SU-DHL-6 (cell line): ENCODE data around the gene SPATA9.

Experiments used
- H2AFZ ChIP-seq: fragments of 200-600 bp; sonication (generic); 2 replicates; pipeline ENCODE4 v1.6.1; 2014; ENCODE audit warnings: low read depth, mild to moderate bottlenecking, moderate library complexity, mixed read lengths, antibody characterized with exemption, low read length; ENCODE audit not compliant: severe bottlenecking
- H3F3A ChIP-seq: fragments of 200-600 bp; shearing (Covaris generic); 2 replicates; pipeline ENCODE4 v1.6.0; 2016; ENCODE audit warnings: antibody characterized with exemption, mild to moderate bottlenecking; ENCODE audit not compliant: insufficient read depth
- H3K27ac ChIP-seq: fragments of 200-600 bp; sonication (generic); 2 replicates; pipeline ENCODE4 v1.5.1; 2016; ENCODE audit warnings: low read depth, mild to moderate bottlenecking, low read length, moderate library complexity, mixed read lengths
- H3K27me3 ChIP-seq: fragments of 200-600 bp; sonication (generic), shearing (Covaris generic); 2 replicates; pipeline ENCODE4 v1.6.0; 2014; ENCODE audit warnings: mild to moderate bottlenecking, low read length
- H3K36me3 ChIP-seq: fragments of 200-600 bp; sonication (generic); 2 replicates; pipeline ENCODE4 v1.6.1; 2014; ENCODE audit warnings: mild to moderate bottlenecking, low read length, mixed read lengths
- H3K4me2 ChIP-seq: fragments of 300-600, 200-600 bp; shearing (Covaris generic), sonication (generic); 2 replicates; pipeline ENCODE4 v1.6.0; 2014; ENCODE audit warnings: low read length, low read depth, mild to moderate bottlenecking; ENCODE audit not compliant: poor library complexity, severe bottlenecking
- H3K4me3 ChIP-seq: fragments of 200-600 bp; sonication (generic); 2 replicates; pipeline ENCODE4 v1.5.1; 2014; ENCODE audit warnings: antibody characterized with exemption, low read length, mild to moderate bottlenecking, mixed read lengths; ENCODE audit not compliant: insufficient read depth, poor library complexity, severe bottlenecking
- H3K79me2 ChIP-seq: fragments of 200-600 bp; sonication (generic); 2 replicates; pipeline ENCODE4 v1.6.1; 2014; ENCODE audit warnings: mild to moderate bottlenecking, low read length, moderate library complexity; ENCODE audit not compliant: insufficient read depth
- H3K9ac ChIP-seq: fragments of 200-600 bp; sonication (generic); 2 replicates; pipeline ENCODE4 v1.7.0; 2014; ENCODE audit warnings: mild to moderate bottlenecking, low read length
- H3K9me2 ChIP-seq: fragments of 200-600 bp; sonication (generic); replicated peaks from 2 replicates; pipeline ENCODE4 v1.6.1; 2014; ENCODE audit warnings: low read length; ENCODE audit not compliant: insufficient read depth
- H3K9me3 ChIP-seq: fragments of 200-600 bp; sonication (generic); 2 replicates; pipeline ENCODE4 v1.6.1; 2014; ENCODE audit warnings: low read length, mixed read lengths; ENCODE audit not compliant: insufficient read depth
- H4K20me1 ChIP-seq: fragments of 200-600 bp; sonication (generic); 2 replicates; pipeline ENCODE4 v1.6.1; 2014; ENCODE audit warnings: low read depth, mild to moderate bottlenecking, antibody characterized with exemption, low read length, moderate library complexity, mixed read lengths
- EZH2phosphoT487 ChIP-seq: fragments of 200-600 bp; sonication (generic), shearing (Covaris generic); conservative IDR thresholded peaks from 2 replicates; pipeline ENCODE4 v1.6.1; 2018; ENCODE audit warnings: mild to moderate bottlenecking, antibody characterized with exemption, low read length, moderate library complexity, mixed read lengths
- TF ChIP-seq, protein P1 (sequence below): fragments of 200-600 bp; sonication (generic); IDR thresholded peaks from one replicate; pipeline ENCODE4 v1.5.1; 2017; ENCODE audit warnings: antibody characterized with exemption, mild to moderate bottlenecking, low read length, moderate library complexity; ENCODE audit not compliant: insufficient read depth, poor library complexity, severe bottlenecking

SPATA9 gene

GRCh38 chr5:95611396-95611795 lies 71.4 kb downstream of the SPATA9 start:
- Histone ChIP-seq H3F3A (no peaks in the 10 kb centered on the region), H3K27me3 (no peaks in the 10 kb centered on the region), H3K27ac (no peak overlapping the region), H3K4me2 (no peak overlapping the region), H3K79me2 (no peaks in the 10 kb centered on the region), H3K9me3 (no peaks in the 10 kb centered on the region), H4K20me1 (no peaks in the 10 kb centered on the region), H3K9me2 (no peaks in the 10 kb centered on the region), H3K4me3 (no peak overlapping the region), H3K36me3 (no peaks in the 10 kb centered on the region), H3K9ac (no peak overlapping the region), H2AFZ (no peak overlapping the region)
- TF ChIP-seq, protein P1, sequence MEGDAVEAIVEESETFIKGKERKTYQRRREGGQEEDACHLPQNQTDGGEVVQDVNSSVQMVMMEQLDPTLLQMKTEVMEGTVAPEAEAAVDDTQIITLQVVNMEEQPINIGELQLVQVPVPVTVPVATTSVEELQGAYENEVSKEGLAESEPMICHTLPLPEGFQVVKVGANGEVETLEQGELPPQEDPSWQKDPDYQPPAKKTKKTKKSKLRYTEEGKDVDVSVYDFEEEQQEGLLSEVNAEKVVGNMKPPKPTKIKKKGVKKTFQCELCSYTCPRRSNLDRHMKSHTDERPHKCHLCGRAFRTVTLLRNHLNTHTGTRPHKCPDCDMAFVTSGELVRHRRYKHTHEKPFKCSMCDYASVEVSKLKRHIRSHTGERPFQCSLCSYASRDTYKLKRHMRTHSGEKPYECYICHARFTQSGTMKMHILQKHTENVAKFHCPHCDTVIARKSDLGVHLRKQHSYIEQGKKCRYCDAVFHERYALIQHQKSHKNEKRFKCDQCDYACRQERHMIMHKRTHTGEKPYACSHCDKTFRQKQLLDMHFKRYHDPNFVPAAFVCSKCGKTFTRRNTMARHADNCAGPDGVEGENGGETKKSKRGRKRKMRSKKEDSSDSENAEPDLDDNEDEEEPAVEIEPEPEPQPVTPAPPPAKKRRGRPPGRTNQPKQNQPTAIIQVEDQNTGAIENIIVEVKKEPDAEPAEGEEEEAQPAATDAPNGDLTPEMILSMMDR = no peak
- no peak for TF ChIP-seq EZH2phosphoT487

DNA sequence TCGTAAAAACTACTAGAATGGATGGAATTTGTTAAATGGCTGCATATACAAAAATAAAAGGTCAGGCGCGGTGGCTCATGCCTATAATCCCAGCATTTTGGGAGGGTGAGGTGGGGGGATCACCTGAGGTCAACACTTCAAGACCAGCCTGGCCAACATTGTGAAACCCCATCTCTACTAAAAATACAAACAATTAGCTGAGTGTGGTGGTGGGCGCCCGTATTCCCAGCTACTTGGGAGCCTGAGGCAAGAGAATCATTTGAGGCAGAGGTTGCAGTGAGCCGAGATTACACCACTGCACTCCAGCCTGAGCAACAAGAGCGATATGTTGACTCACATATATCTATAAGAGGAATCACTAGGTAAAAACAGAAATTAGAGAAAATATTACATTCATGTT lies 72.2 kb downstream of the SPATA9 start:
- no peak for TF ChIP-seq EZH2phosphoT487
- no peak overlapping the region for H3K9ac ChIP-seq
- no peak overlapping the region for H3K27ac ChIP-seq
- no peak overlapping the region for H3K4me3 ChIP-seq
- H3K27me3 ChIP-seq = no peaks in the 10 kb centered on the region
- no peaks in the 10 kb centered on the region for H3K36me3 ChIP-seq
- no peak overlapping the region for H2AFZ ChIP-seq
- no peaks in the 10 kb centered on the region for H3K9me2 ChIP-seq
- H4K20me1 ChIP-seq = no peaks in the 10 kb centered on the region
- no peaks in the 10 kb centered on the region for H3F3A ChIP-seq
- no peaks in the 10 kb centered on the region for H3K9me3 ChIP-seq
- no peaks in the 10 kb centered on the region for H3K79me2 ChIP-seq
- H3K4me2 ChIP-seq = no peak overlapping the region

DNA sequence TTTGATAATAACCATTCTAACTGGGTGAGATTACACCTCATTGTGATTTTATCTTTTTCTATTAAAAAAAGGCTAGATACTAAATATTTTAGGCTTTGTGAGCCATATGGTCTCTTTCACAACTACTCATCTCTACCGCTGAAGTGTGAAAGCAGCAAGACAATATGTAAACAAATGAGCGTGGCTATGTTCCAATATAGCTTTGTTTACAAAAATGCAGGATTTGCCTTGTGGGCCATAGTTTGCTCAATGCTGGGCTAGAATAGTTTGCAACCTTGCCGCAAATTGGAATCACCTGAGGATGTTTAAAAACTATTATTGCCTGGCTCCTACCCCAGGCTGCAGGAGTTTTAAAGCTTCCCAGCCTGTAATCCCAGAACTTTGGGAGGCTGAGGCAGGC lies 73.1 kb downstream of the SPATA9 start:
- H3K27ac ChIP-seq = no peak overlapping the region
- H3F3A ChIP-seq = no peaks in the 10 kb centered on the region
- H2AFZ ChIP-seq = no peak overlapping the region
- no peaks in the 10 kb centered on the region for H3K79me2 ChIP-seq
- H3K9me3 ChIP-seq = no peaks in the 10 kb centered on the region
- no peak overlapping the region for H3K4me3 ChIP-seq
- H3K9ac ChIP-seq = no peak overlapping the region
- no peaks in the 10 kb centered on the region for H3K27me3 ChIP-seq
- TF ChIP-seq, protein P1 = no peak
- TF ChIP-seq EZH2phosphoT487 = no peak
- H4K20me1 ChIP-seq = no peaks in the 10 kb centered on the region
- H3K4me2 ChIP-seq = no peak overlapping the region
- H3K36me3 ChIP-seq = no peaks in the 10 kb centered on the region
- no peaks in the 10 kb centered on the region for H3K9me2 ChIP-seq
